GM12878 (cell line): ENCODE data around the gene SUPT6H. TPM values are rescaled to one million over a fixed set of nuclear protein-coding genes. Genes with fewer than 3 reads are reported as not detected.
A peak's percentile ranks its signal among the peaks of the same experiment; 100 is the strongest.

Source experiments
- ATAC-seq: fragments of 200-7000 bp; cut with Tn5 transposase; 3 replicates; pipeline ENCODE4 v1.9.1; 2020; ENCODE audit warnings: mild to moderate bottlenecking, moderate library complexity
- BruUV-seq: library from RNA; stranded (reverse); fragments of 400-500 nt; replicated peaks from 2 replicates; lab custom pipeline; 2021; lab: Mats Ljungman, UMichigan
- CTCF ChIA-PET: fragments of 300-600 bp; sonication (Branson Sonifier 250); formaldehyde crosslinking; extraction: SDS; loops from one replicate; lab custom pipeline; 2021; ENCODE audit warnings: inconsistent platforms; lab: Yijun Ruan, JAX
- POLR2A ChIA-PET: fragments of 350-600 bp; formaldehyde crosslinking; extraction: SDS; loops from one replicate; lab custom pipeline; 2021; ENCODE audit warnings: inconsistent platforms; lab: Charles Lee
- RAD21 ChIA-PET: fragments of 300-600 bp; sonication (Branson Sonifier 250); formaldehyde crosslinking; loops from one replicate; lab custom pipeline; 2023; ENCODE audit warnings: antibody characterized with exemption; ENCODE audit not compliant: unreplicated experiment; lab: Charles Lee
- SMC1A ChIA-PET: fragments of 300-600 bp; sonication (Branson Sonifier 250); formaldehyde crosslinking; loops from one replicate; lab custom pipeline; 2023; ENCODE audit not compliant: unreplicated experiment, uncharacterized antibody; lab: Charles Lee
- DNase-seq: peaks from one replicate; pipeline ENCODE4 v3.0.0-alpha.2; 2011; ENCODE audit warnings: low read depth, low spot score
- FAIRE-seq: peaks from 3 replicates; lab custom pipeline; 2011; peaks lifted over from hg19 to GRCh38; lab: Jason Lieb, UNC
- H2AFZ ChIP-seq: 2 replicates; pipeline ENCODE4 v1.6.0; 2011; ENCODE audit warnings: low read depth, low read length, control low read depth; ENCODE audit not compliant: control insufficient read depth
- H3K27ac ChIP-seq: 2 replicates; pipeline ENCODE4 v1.5.1; 2011; ENCODE audit warnings: control low read depth; ENCODE audit not compliant: control insufficient read depth, insufficient read depth
- H3K27me3 ChIP-seq, 2 experiments: replicated peaks in 1 of 2; 2 replicates each; pipeline versions ENCODE4 v1.6.0 to v1.6.1; 2011; ENCODE audit warnings: low read length in 1 of 2; ENCODE audit not compliant: control insufficient read depth in 2 of 2, insufficient read depth in 2 of 2
- H3K36me3 ChIP-seq, 2 experiments: 2 replicates each; pipeline ENCODE4 v1.5.1; 2011; ENCODE audit warnings: low read length in 1 of 2; ENCODE audit not compliant: control insufficient read depth in 2 of 2, insufficient read depth in 2 of 2
- H3K4me1 ChIP-seq: 2 replicates; pipeline ENCODE4 v1.6.1; 2011; ENCODE audit warnings: mild to moderate bottlenecking, low read length, moderate library complexity, mixed read lengths; ENCODE audit not compliant: control insufficient read depth, insufficient read depth
- H3K4me2 ChIP-seq: 2 replicates; pipeline ENCODE4 v1.6.0; 2011; ENCODE audit warnings: control low read depth; ENCODE audit not compliant: control insufficient read depth, insufficient read depth
- H3K4me3 ChIP-seq: fragments of 200-600 bp; sonication (generic); 2 replicates; pipeline ENCODE4 v1.5.1; 2016
- H3K79me2 ChIP-seq: 2 replicates; pipeline ENCODE4 v1.6.0; 2011; ENCODE audit warnings: low read length; ENCODE audit not compliant: control insufficient read depth, insufficient read depth
- H3K9ac ChIP-seq: 2 replicates; pipeline ENCODE4 v1.8.0; 2011; ENCODE audit warnings: low read length, control low read depth, mixed read lengths; ENCODE audit not compliant: control insufficient read depth, insufficient read depth
- H3K9me3 ChIP-seq: replicated peaks from 3 replicates; pipeline ENCODE4 v1.5.1; 2011; ENCODE audit warnings: mild to moderate bottlenecking, low read length; ENCODE audit not compliant: control insufficient read depth, insufficient read depth
- H4K20me1 ChIP-seq: 2 replicates; pipeline ENCODE4 v1.6.0; 2011; ENCODE audit not compliant: control insufficient read depth, insufficient read depth
- BMI1 ChIP-seq: fragments of 450-650 bp; IDR thresholded peaks from 2 replicates; pipeline ENCODE4 v1.6.1; 2016; ENCODE audit warnings: mild to moderate bottlenecking, moderate library complexity, borderline replicate concordance
- CBX5 ChIP-seq: sonication (generic); IDR thresholded peaks from 2 replicates; pipeline ENCODE4 v1.6.1; 2016; ENCODE audit warnings: low read depth, moderate library complexity, mild to moderate bottlenecking, inconsistent platforms
- CEBPB ChIP-seq, 2 experiments: fragments of 150-350 bp in 1 of 2; IDR thresholded peaks; 2 replicates each; pipeline ENCODE4 v1.6.1; 2012 to 2014; ENCODE audit warnings: low read depth in 2 of 2, low read length in 2 of 2, borderline replicate concordance in 1 of 2, inconsistent platforms in 1 of 2
- CHD1 ChIP-seq: IDR thresholded peaks from 2 replicates; pipeline ENCODE4 v1.6.1; 2012; ENCODE audit warnings: low read depth, low read length, improper control_type of control experiment
- DPF2 ChIP-seq: fragments of 450-650 bp; IDR thresholded peaks from 2 replicates; pipeline ENCODE4 v1.6.1; 2017; ENCODE audit warnings: mild to moderate bottlenecking
- EP300 ChIP-seq, 2 experiments: fragments of 150-350 bp in 1 of 2; IDR thresholded peaks; 2 replicates each; pipeline ENCODE4 v1.6.1; 2011 to 2012; ENCODE audit warnings: low read depth in 2 of 2, low read length in 2 of 2, borderline replicate concordance in 1 of 2, improper control_type of control experiment in 1 of 2, inconsistent platforms in 1 of 2; ENCODE audit not compliant: control insufficient read depth in 1 of 2
- ESRRA ChIP-seq: IDR thresholded peaks from 2 replicates; pipeline ENCODE4 v1.6.1; 2012; ENCODE audit warnings: mild to moderate bottlenecking, low read length, improper control_type of control experiment
- HCFC1 ChIP-seq: fragments of 150-350 bp; IDR thresholded peaks from 2 replicates; pipeline ENCODE4 v1.6.1; 2014; ENCODE audit warnings: low read length
- KDM1A ChIP-seq: fragments of 200-600 bp; sonication (generic); IDR thresholded peaks from 2 replicates; pipeline ENCODE4 v1.6.1; 2016; ENCODE audit warnings: borderline replicate concordance
- NRF1 ChIP-seq: conservative IDR thresholded peaks from 2 replicates; pipeline ENCODE4 v1.6.1; 2011; ENCODE audit warnings: mild to moderate bottlenecking, low read depth, low read length, improper control_type of control experiment
- PML ChIP-seq: IDR thresholded peaks from 2 replicates; pipeline ENCODE4 v1.6.1; 2012; ENCODE audit warnings: low read length, inconsistent platforms
- POLR2AphosphoS5 ChIP-seq: IDR thresholded peaks from 2 replicates; pipeline ENCODE4 v1.6.1; 2011; ENCODE audit warnings: mild to moderate bottlenecking, low read length, inconsistent platforms
- POU2F2 ChIP-seq: IDR thresholded peaks from 3 replicates; pipeline ENCODE4 v1.6.1; 2011; ENCODE audit warnings: low read depth, mild to moderate bottlenecking, low read length, borderline replicate concordance
- SREBF1 ChIP-seq: IDR thresholded peaks from 2 replicates; pipeline ENCODE4 v1.6.1; 2012; ENCODE audit warnings: mild to moderate bottlenecking, low read length
- SREBF2 ChIP-seq: IDR thresholded peaks from 2 replicates; pipeline ENCODE4 v1.6.1; 2012; ENCODE audit warnings: mild to moderate bottlenecking, low read length
- TCF3 ChIP-seq: IDR thresholded peaks from 2 replicates; pipeline ENCODE4 v1.6.1; 2012; ENCODE audit warnings: low read depth, mild to moderate bottlenecking, low read length, borderline replicate concordance; ENCODE audit not compliant: insufficient read depth
- ZBED1 ChIP-seq: IDR thresholded peaks from 2 replicates; pipeline ENCODE4 v1.6.1; 2016; ENCODE audit warnings: borderline replicate concordance
- ZNF384 ChIP-seq: IDR thresholded peaks from 2 replicates; pipeline ENCODE4 v1.6.1; 2012; ENCODE audit warnings: low read depth, mild to moderate bottlenecking, low read length, improper control_type of control experiment, borderline replicate concordance
- ZSCAN29 ChIP-seq: fragments of 450-650 bp; IDR thresholded peaks from 2 replicates; pipeline ENCODE4 v1.6.1; 2017; ENCODE audit warnings: mild to moderate bottlenecking, moderate library complexity
- WGBS: methylation state at CpG from one replicate; pipeline ENCODE4 v1.1.6; 2016; ENCODE audit warnings: low lambda C conversion rate; ENCODE audit not compliant: insufficient replicate concordance, insufficient coverage; ENCODE audit errors: missing lambda C conversion rate; 5-methylcytosine and 5-hydroxymethylcytosine counted together
- in situ Hi-C: fragments of 300-500 bp; cut with MboI; formaldehyde crosslinking; loops from 9 replicates; pipeline ENCODE4 v1.14.3; 2018; ENCODE audit warnings: mixed read lengths
- intact Hi-C: fragments of 100-400 bp; cut with micrococcal nuclease; formaldehyde crosslinking; loops from one replicate; pipeline ENCODE4 v1.14.2; 2022; ENCODE audit not compliant: unreplicated experiment
- polyA plus RNA-seq, 11 experiments: library from polyadenylated mRNA; depleted of rRNA in 4 of 11; unstranded in 6 of 11; stranded (reverse) in 5 of 11; fragments of >200 nt; fragmentation: Nextera tagmentation in 4 of 11; fragmentation: Illumina TruSeq in 1 of 11; extraction: Ambion mirVana in 4 of 11; extraction: Trizol in 1 of 11; gene quantifications; 1 replicate in 1 of 11; 2 replicates in 10 of 11; pipeline versions ENCODE4 v1.2.1 to v1.2.3, GENCODE V29; 2011 to 2016; ENCODE audit warnings: inconsistent platforms in 2 of 11, missing spikeins in 2 of 11, low read depth in 1 of 11
- total RNA-seq, 4 experiments: library from RNA; depleted of rRNA in 3 of 4; stranded (reverse); fragments of >200 nt in 3 of 4; fragmentation: Illumina TruSeq in 1 of 4; extraction: Trizol in 1 of 4; gene quantifications; 2 replicates each; pipeline versions ENCODE4 v1.2.1 to v1.2.3, GENCODE V29; 2013 to 2021

The SUPT6H gene
- total and polyA plus RNA-seq, 10 of the 15 experiments (the other 5 are each of a cell fraction or from before 2014, with no cell fraction given): 1.7 to 58.8 (median 37.7) TPM

- 97% methylated on average over 2 of the region's 2 CpGs for WGBS
- no TSS peak for BruUV-seq
Measured at GRCh38 chr17:28648698-28649097, 13.3 kb upstream of the SUPT6H start.

GRCh38 chr17:28655160-28655559, 6.8 kb upstream of the SUPT6H start:
- in situ Hi-C loops: no loop called here
- ChIA-PET POLR2A (no interaction called here), RAD21 (no interaction called here), SMC1A (interaction anchor here (1.5 kb wide), 1 partner anchor 8 kb away, joined by 4 read pairs; no protein-coding TSS in a partner anchor), CTCF (interaction anchor here (0.9 kb wide), 1 partner anchor 8 kb away, joined by 3 read pairs; no protein-coding TSS in a partner anchor)
- TF ChIP-seq TCF3: no peak
- TF ChIP-seq CEBPB (IDR thresholded peaks at IDR 0.05; ENCODE audit: borderline replicate concordance in 1 of 2, low read depth in 2 of 2, low read length in 2 of 2): no peak
- no peak for TF ChIP-seq NRF1
- TF ChIP-seq SREBF1: no peak
- 0 out of 3 replicates have a peak, but pooled peaks have one; percentile 8 for TF ChIP-seq POU2F2
- Histone ChIP-seq H3K4me1 (no peaks in the 10 kb centered on the region), H3K79me2 (peaks cover 2% of the 10 kb centered on the region), H3K27me3 (no peaks in the 10 kb centered on the region), H3K4me2 (no peak overlapping the region), H3K27ac (no peak overlapping the region), H3K36me3 (peaks cover 2 to 4% of the 10 kb centered on the region in 2 experiments; a peak in 3 of 4 replicates), H3K9ac (no peak overlapping the region), H4K20me1 (no peaks in the 10 kb centered on the region), H2AFZ (no peak overlapping the region), H3K4me3 (no peak overlapping the region), H3K9me3 (no peaks in the 10 kb centered on the region)
- intact Hi-C loops: no loop called here
- 76% methylated on average over 5 of the region's 5 CpGs for WGBS
- 0 out of 3 replicates have a peak, but pooled peaks have one; percentile 37 for ATAC-seq
- no peak for FAIRE-seq
- no TSS peak for BruUV-seq
- no peak for DNase-seq

More at GRCh38 chr17:28648698-28649097, 13.3 kb upstream of the SUPT6H start:
- peaks cover 11% of the 10 kb centered on the region for H3K79me2 ChIP-seq
- H3K9me3 ChIP-seq: no peaks in the 10 kb centered on the region
- ChIA-PET SMC1A (interaction anchor here (1.2 to 4.2 kb wide), 4 partner anchors 20 to 78 kb away, joined by 3 to 22 read pairs (median 3); partner anchors contain the start of gene TLCD1), CTCF (interaction anchor here (0.7 to 7.5 kb wide), 10 partner anchors 13 to 268 kb away, joined by 3 to 84 read pairs (median 4); partner anchors contain the start of genes PROCA1, SDF2 and SUPT6H)
- H4K20me1 ChIP-seq: no peaks in the 10 kb centered on the region
- H3K27me3 ChIP-seq: no peaks in the 10 kb centered on the region
- TF ChIP-seq ZNF384: no peak
- no peak for TF ChIP-seq POLR2AphosphoS5
- TF ChIP-seq ESRRA: no peak
- no peak for TF ChIP-seq ZBED1
- no peak for TF ChIP-seq HCFC1
- no peak for TF ChIP-seq EP300 (IDR thresholded peaks at IDR 0.05; ENCODE audit: borderline replicate concordance in 1 of 2, control insufficient read depth in 1 of 2, low read depth in 2 of 2, low read length in 2 of 2)
- no peak for TF ChIP-seq DPF2
- no peak for TF ChIP-seq PML
- no peak for TF ChIP-seq NRF1
- no peak for TF ChIP-seq CBX5
- TF ChIP-seq ZSCAN29: no peak
- TF ChIP-seq KDM1A: no peak
- no peak for TF ChIP-seq SREBF2
- TF ChIP-seq BMI1: no peak
- no peak for TF ChIP-seq CHD1
- TF ChIP-seq, all 136 proteins: peak for 0
- Histone ChIP-seq H3K4me2 (no peak overlapping the region), H3K36me3 (peaks cover 0 to 2% of the 10 kb centered on the region in 2 experiments; a peak in 2 of 4 replicates), H2AFZ (no peak overlapping the region), H3K4me1 (peaks cover 14% of the 10 kb centered on the region), H3K27ac (no peak overlapping the region), H3K4me3 (no peak overlapping the region), H3K9ac (no peak overlapping the region)
- DNase-seq (no peak), ATAC-seq (no peak), FAIRE-seq (no peak)
- in situ Hi-C loops (no loop called here), intact Hi-C loops (no loop called here)
- ChIA-PET POLR2A (interaction anchor here (0.8 to 1.0 kb wide), 3 partner anchors 19 to 71 kb away, joined by 3 to 5 read pairs (median 3); partner anchors contain the start of gene RPL23A), RAD21 (interaction anchor here (1.2 to 2.4 kb wide), 2 partner anchors 72 to 78 kb away, joined by 3 to 6 read pairs; no protein-coding TSS in a partner anchor)
